GM06990 (cell line): ENCODE data around the gene PSEN1.

Experiments
- DNase-seq: peaks from one replicate; pipeline ENCODE4 v3.0.0-alpha.2; 2011; ENCODE audit not compliant: insufficient read length; ENCODE audit errors: extremely low read depth
- H3K27me3 ChIP-seq: replicated peaks from 2 replicates; pipeline ENCODE4 v1.6.0; 2011; ENCODE audit warnings: low read length; ENCODE audit not compliant: control insufficient read depth, insufficient read depth
- H3K36me3 ChIP-seq: 2 replicates; pipeline ENCODE4 v1.5.1; 2011; ENCODE audit warnings: low read length; ENCODE audit not compliant: control insufficient read depth, insufficient read depth
- H3K4me3 ChIP-seq: replicated peaks from 2 replicates; pipeline ENCODE4 v1.5.1; 2011; ENCODE audit warnings: low read depth, mild to moderate bottlenecking, control low read depth, low read length
- CTCF ChIP-seq: IDR thresholded peaks from 2 replicates; pipeline ENCODE4 v1.5.1; 2011; ENCODE audit warnings: low read length, control low read depth, mild to moderate bottlenecking, inconsistent platforms; ENCODE audit not compliant: insufficient read depth, poor library complexity, severe bottlenecking

PSEN1 gene

GRCh38 chr14:73239393-73240241 lies 103.3 kb downstream of the PSEN1 start:
- Histone ChIP-seq H3K36me3 (no peaks in the 10 kb centered on the region), H3K4me3 (no peak overlapping the region), H3K27me3 (peaks cover 3% of the 10 kb centered on the region; the same call in 1 of the 2 replicates)
- DNase-seq: no peak
- TF ChIP-seq CTCF: no peak

GRCh38 chr14:73240816-73241480 lies 104.6 kb downstream of the PSEN1 start:
- no peak for TF ChIP-seq CTCF
- DNase-seq: no peak
- Histone ChIP-seq H3K4me3 (no peak overlapping the region), H3K27me3 (peaks cover 3% of the 10 kb centered on the region; the same call in 1 of the 2 replicates), H3K36me3 (no peaks in the 10 kb centered on the region)

GRCh38 chr14:73241481-73242165 lies 105.3 kb downstream of the PSEN1 start:
- no peak for TF ChIP-seq CTCF
- no peak overlapping the region for H3K4me3 ChIP-seq
- no peaks in the 10 kb centered on the region for H3K36me3 ChIP-seq
- peaks cover 3% of the 10 kb centered on the region; the same call in 1 of the 2 replicates for H3K27me3 ChIP-seq
- no peak for DNase-seq

- no peak for TF ChIP-seq CTCF
- DNase-seq: no peak
- Histone ChIP-seq H3K27me3 (peaks cover 2% of the 10 kb centered on the region; the same call in 1 of the 2 replicates), H3K36me3 (no peaks in the 10 kb centered on the region), H3K4me3 (no peak overlapping the region; the same call in 1 of the 2 replicates)
Measured at GRCh38 chr14:73242357-73242901, 106.1 kb downstream of the PSEN1 start.

GRCh38 chr14:73243341-73243740 lies 107.0 kb downstream of the PSEN1 start:
- no peak for TF ChIP-seq CTCF
- H3K27me3 ChIP-seq: peaks cover 2% of the 10 kb centered on the region; the same call in 1 of the 2 replicates
- no peak overlapping the region for H3K4me3 ChIP-seq
- DNase-seq: no peak
- no peaks in the 10 kb centered on the region for H3K36me3 ChIP-seq
